Right lobe of liver (tissue), 6 donors: Measurements from ENCODE around the gene KLRC4. TPM values are rescaled to one million over a fixed set of nuclear protein-coding genes. Genes with fewer than 3 reads are reported as not detected.
A peak's percentile ranks its signal among the peaks of the same experiment; 100 is the strongest.
"Not testable (repeated sequence)": the region's sequence is repeated elsewhere in the genome, so short reads cannot be mapped to it uniquely, and the experiment has no call there.

Experiments used
- ATAC-seq, 4 donors: fragments of 200-7000 bp; cut with Tn5 transposase; one replicate each; pipeline ENCODE4 v1.9.1; 2020; ENCODE audit warnings: mild to moderate bottlenecking in 4 of 4, moderate library complexity in 4 of 4
- DNase-seq, 3 donors: peaks; one replicate each; pipeline ENCODE4 v3.0.0-alpha.2; 2020
- H3K27ac ChIP-seq, 3 donors: fragments of 200-600 bp; one replicate each; pipeline ENCODE4 v1.8.0; 2022
- H3K27me3 ChIP-seq, 2 donors: fragments of 200-600 bp; one replicate each; pipeline ENCODE4 v1.8.0; 2022
- H3K36me3 ChIP-seq, 4 donors: fragments of 200-600 bp; sonication (generic) in 1 of 4; one replicate each; pipeline versions ENCODE4 v1.5.1 to v1.8.0; 2017 to 2022; ENCODE audit warnings: control low read depth in 1 of 4
- H3K4me1 ChIP-seq, 4 donors: fragments of 200-600 bp; sonication (generic) in 1 of 4; one replicate each; pipeline versions ENCODE4 v1.5.1 to v1.8.0; 2017 to 2022; ENCODE audit warnings: control low read depth in 1 of 4
- H3K4me3 ChIP-seq, 3 donors: fragments of 200-600 bp; one replicate each; pipeline ENCODE4 v1.8.0; 2022
- H3K9me3 ChIP-seq, 4 donors: fragments of 200-600 bp; sonication (generic) in 1 of 4; one replicate each; pipeline versions ENCODE4 v1.5.1 to v1.8.0; 2017 to 2022; ENCODE audit warnings: control low read depth in 1 of 4
- POLR2A ChIP-seq: fragments of 450-650 bp; IDR thresholded peaks from one replicate; pipeline ENCODE4 v1.6.1; 2017; ENCODE audit warnings: antibody characterized with exemption, mild to moderate bottlenecking
- WGBS: methylation state at CpG from one replicate; pipeline ENCODE4 v1.1.6; 2018; ENCODE audit warnings: low coverage, low lambda C conversion rate; ENCODE audit not compliant: insufficient coverage; ENCODE audit errors: missing lambda C conversion rate; 5-methylcytosine and 5-hydroxymethylcytosine counted together
- intact Hi-C, 2 donors: fragments of 100-400 bp; cut with DNase I; formaldehyde crosslinking; loops; one replicate each; pipeline versions ENCODE4 v1.11.2 to v1.14.1; 2022
- total RNA-seq, 6 experiments: library from RNA; depleted of rRNA in 2 of 6; stranded (reverse); fragments of >200 nt in 2 of 6; fragmentation: NEBNext Ultra II Directional in 3 of 6; extraction: Animal tissue kit (Norgen Biotek cat#: 25700) in 3 of 6; gene quantifications; one replicate each; pipeline versions ENCODE4 v1.1.0 to v1.2.4, GENCODE V29; 2016 to 2023
- TF ChIP-seq, protein P1 (sequence below), 4 donors: fragments of 200-600 bp in 3 of 4; fragments of 450-650 bp in 1 of 4; IDR thresholded peaks; one replicate each; pipeline versions ENCODE4 v1.5.1 to v1.8.0; 2016 to 2022; ENCODE audit warnings: antibody characterized with exemption in 4 of 4, mild to moderate bottlenecking in 2 of 4
- donor health status: DM: no; HTN: yes; CAD: no.
- donor health status: DM: no; HTN: no; CAD: no.
- donor health status: DM: no; HTN: no; CAD: no.
- donor health status: DM: no; HTN: yes; CAD: no.
- donor health status: DM: no; HTN: yes; CAD: no.

Gene KLRC4
- total RNA-seq, 6 experiments from 2014 or later = 0.39 TPM; not detected in 5

DNA sequence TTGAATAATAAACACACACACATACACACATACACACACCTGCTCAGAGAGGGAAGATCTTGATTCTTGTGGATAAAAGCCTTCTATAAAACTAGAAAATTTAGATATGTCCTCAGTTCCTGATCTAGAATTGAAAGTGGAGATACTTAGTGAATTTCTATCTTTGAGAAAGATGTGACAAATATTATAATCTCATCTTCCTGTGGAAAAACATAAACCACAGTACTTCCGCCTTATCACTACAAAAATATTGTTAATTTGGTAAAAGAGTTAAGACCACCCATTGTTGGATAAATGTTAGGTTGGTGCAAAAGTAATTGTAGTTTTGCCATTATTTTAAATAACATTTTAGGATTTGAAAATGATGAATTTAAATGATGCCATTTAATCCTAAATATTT lies 19.7 kb downstream of the KLRC4 start, which contains the start of gene KLRK1:
Gene KLRK1 (minus strand): TSS at position 138 of the 400 bp plus-strand sequence. CDS start 1,231 bp downstream, outside the sequence.
- TF ChIP-seq POLR2A = no peak
- TF ChIP-seq, protein P1, sequence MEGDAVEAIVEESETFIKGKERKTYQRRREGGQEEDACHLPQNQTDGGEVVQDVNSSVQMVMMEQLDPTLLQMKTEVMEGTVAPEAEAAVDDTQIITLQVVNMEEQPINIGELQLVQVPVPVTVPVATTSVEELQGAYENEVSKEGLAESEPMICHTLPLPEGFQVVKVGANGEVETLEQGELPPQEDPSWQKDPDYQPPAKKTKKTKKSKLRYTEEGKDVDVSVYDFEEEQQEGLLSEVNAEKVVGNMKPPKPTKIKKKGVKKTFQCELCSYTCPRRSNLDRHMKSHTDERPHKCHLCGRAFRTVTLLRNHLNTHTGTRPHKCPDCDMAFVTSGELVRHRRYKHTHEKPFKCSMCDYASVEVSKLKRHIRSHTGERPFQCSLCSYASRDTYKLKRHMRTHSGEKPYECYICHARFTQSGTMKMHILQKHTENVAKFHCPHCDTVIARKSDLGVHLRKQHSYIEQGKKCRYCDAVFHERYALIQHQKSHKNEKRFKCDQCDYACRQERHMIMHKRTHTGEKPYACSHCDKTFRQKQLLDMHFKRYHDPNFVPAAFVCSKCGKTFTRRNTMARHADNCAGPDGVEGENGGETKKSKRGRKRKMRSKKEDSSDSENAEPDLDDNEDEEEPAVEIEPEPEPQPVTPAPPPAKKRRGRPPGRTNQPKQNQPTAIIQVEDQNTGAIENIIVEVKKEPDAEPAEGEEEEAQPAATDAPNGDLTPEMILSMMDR (IDR thresholded peaks at IDR 0.05) = no peak
- DNase-seq (no peak), ATAC-seq (no peak)
- intact Hi-C loops = no loop called here
- 36% methylated on average over 1 of the region's 1 CpG for WGBS
- Histone ChIP-seq H3K36me3 (no peaks in the 10 kb centered on the region), H3K4me1 (no peaks in the 10 kb centered on the region), H3K4me3 (no peak within 1 kb of the TSS), H3K27ac (no peak within 1 kb of the TSS), H3K9me3 (no peaks in the 10 kb centered on the region), H3K27me3 (no peaks in the 10 kb centered on the region)

- WGBS = 56% methylated on average over 9 of the region's 9 CpGs
- intact Hi-C loops = no loop called here
- Histone ChIP-seq H3K4me1 (no peaks in the 10 kb centered on the region), H3K9me3 (no peaks in the 10 kb centered on the region), H3K4me3 (peak overlapping the region in 1 of 3 donors; percentile 4), H3K27ac (peak overlapping the region in 1 of 3 donors; percentile 4), H3K36me3 (no peaks in the 10 kb centered on the region), H3K27me3 (no peaks in the 10 kb centered on the region)
- ATAC-seq = no peak
- no peak for DNase-seq
- TF ChIP-seq, protein P1 (IDR thresholded peaks at IDR 0.05) = no peak
- TF ChIP-seq POLR2A = no peak
Measured at GRCh38 chr12:10388624-10389413, 20.7 kb downstream of the KLRC4 start.

DNA sequence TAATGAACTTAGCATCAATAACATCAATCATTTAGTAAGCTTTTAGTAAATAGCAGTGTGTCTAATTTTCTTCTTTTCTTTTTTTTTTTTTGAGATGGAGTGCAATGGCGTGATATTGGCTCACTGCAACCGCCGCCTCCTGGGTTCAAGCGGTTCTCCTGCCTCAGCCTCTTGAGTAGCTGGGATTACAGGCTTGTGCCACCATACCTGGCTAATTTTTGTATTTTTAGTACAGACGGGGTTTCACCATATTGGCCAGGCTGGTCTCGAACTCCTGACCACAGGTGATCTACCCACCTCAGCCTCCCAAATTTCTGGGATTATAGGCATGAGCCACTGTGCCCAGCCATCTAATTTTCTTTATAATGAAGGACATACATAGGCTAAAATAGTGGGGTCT lies 22.1 kb downstream of the KLRC4 start:
- ATAC-seq, H3K36me3 ChIP-seq, H3K4me1 ChIP-seq, H3K27me3 ChIP-seq, H3K9me3 ChIP-seq, H3K27ac ChIP-seq, H3K4me3 ChIP-seq, DNase-seq, intact Hi-C loops: not testable (repeated sequence)
- 58% methylated on average over 5 of the region's 6 CpGs for WGBS

DNA sequence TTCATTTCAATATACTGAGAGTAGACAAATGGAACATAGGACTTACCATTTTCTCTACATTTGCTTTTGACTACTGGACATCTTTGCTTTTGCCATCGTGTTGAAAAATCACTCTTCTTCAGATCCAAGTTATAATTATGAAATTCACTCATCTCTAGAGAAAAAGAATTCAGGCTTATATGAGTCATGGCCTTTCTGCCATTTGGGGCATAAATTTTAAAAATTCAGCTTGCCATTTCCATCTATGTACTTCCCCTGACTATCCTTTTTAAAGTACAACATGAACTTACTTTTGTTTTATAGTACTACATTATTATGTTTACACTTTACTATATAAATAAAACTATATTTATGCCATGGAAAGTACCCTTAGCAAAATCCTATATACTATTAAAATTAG lies 22.7 kb downstream of the KLRC4 start:
- Histone ChIP-seq H3K27me3 (no peaks in the 10 kb centered on the region), H3K4me1 (no peaks in the 10 kb centered on the region), H3K36me3 (no peaks in the 10 kb centered on the region), H3K4me3 (no peak overlapping the region), H3K27ac (no peak overlapping the region), H3K9me3 (no peaks in the 10 kb centered on the region)
- DNase-seq (no peak), ATAC-seq (no peak)
- 27% methylated on average over 1 of the region's 1 CpG for WGBS
- intact Hi-C loops = no loop called here
- TF ChIP-seq, protein P1 (IDR thresholded peaks at IDR 0.05) = no peak
- TF ChIP-seq POLR2A = no peak

DNA sequence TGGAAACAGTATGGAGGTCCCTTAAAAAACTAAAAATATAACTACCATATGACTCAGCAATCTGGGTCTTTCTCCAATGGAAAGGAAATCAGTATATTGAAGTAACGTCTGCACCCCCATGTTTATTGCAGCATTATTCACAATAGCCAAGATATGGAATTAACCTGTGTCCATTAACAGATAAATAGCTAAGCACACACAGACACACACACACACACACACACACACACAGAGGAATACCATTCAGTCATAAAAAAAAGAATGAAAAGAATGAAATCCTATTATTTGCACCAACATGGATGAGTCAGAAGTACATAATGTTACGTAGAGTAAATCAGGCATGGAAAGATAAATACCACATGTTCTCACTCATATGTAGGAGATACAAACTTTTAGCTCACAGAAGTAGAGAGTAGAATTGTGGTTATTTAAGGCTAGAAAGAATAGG lies 24.4 kb downstream of the KLRC4 start:
- 42% methylated on average over 2 of the region's 2 CpGs for WGBS
- ATAC-seq (no peak), DNase-seq (no peak)
- TF ChIP-seq, protein P1 (IDR thresholded peaks at IDR 0.05) = no peak
- no peak for TF ChIP-seq POLR2A
- no peaks in the 10 kb centered on the region for H3K4me1 ChIP-seq
- no peak overlapping the region for H3K27ac ChIP-seq
- no peak overlapping the region for H3K4me3 ChIP-seq
- H3K36me3 ChIP-seq = no peaks in the 10 kb centered on the region
- no peaks in the 10 kb centered on the region for H3K27me3 ChIP-seq
- no peaks in the 10 kb centered on the region for H3K9me3 ChIP-seq
- intact Hi-C loops = no loop called here
